ENCODE measurements around the gene KANK4.

Gene KANK4

DNA sequence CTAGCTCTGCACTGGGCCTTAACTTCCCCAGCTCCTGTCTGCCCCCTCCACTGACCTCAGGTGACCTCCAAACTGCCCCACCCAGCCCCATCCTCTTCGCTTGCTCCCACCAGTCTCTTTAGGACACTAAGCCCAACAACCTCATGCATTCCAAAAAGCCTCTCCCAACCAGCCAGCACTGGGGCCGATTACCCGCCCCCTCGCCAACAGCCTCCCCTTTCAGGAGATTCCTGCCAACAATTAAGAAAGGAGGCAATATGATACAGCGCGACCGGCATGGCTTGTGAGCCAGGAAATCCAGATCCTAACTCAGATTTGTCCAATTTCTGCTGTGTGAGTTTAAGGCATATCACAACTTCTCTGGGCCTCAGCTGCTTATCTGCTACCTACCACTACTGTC, 14.7 kb downstream of the KANK4 start:
- DNase-seq: no peak

DNA sequence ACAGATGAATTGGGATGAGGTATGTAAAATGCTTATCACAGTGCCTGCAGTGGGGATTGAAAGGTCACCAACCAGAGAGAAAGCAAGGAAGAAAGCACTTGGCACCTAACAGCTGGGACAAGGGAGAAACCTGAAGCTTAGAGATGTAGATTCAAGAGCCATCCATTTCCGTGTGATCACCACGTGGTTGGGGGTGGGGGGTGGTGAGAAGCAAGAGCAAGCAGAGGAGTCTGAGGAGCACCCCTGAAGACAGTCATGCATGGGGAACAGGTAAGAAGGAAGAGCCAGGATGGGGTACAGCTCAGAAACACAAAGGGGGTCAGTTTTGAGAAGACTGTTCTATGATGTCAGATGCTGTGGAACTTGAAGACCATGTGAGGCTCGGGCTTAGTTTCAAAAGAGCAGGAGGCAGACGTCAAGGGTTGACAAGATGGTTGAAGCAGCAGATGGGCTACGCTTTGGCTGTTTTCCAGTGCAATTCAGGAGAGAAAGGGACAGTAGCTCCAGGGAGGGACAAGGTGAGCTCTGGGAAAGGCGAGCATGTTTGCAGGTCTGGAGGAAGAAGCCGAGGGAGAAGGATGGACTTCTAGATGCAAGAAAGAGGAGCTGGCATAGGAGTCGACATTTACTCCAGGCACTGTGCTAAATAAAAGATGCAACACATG, 17.4 kb downstream of the KANK4 start:
- peak in 1 of 2 experiments; percentile 49 for DNase-seq

DNA sequence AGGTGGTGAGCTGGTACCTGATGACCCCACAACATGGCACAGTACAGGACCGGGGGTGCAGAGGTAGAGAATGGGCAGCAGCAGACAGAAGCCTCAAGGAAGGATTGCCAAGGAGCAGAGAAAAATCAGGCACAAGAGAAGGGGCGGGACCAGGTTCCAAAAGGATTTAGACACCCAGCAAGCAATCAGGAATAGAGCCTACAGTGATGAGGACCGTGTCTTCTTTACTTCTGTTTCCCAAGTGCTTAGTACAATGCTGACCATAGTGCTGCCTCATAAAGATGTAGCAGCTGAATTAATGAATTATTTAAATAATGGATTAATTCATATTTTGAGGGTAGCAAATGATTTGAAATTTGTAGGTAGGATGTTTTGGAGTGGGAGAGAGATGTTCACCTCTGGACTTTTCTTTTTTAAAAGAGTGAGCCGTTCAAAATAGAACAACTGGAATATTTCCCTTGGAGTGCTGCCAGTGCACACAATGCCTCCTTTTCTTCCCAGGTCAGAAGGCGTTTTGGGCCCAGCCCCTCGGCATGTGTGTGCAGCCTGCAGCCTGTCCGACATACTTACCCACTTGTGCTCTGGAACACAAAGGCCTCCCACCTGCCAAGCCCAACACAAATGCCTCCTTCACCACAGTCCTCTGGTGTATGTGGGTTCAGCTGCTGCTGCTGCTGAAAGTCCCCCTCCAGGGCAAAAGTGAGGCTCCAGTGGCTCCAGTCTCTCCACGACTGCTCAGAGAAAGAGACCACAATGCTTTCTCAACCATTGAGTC, 19.6 kb downstream of the KANK4 start:
- DNase-seq: no peak

DNA sequence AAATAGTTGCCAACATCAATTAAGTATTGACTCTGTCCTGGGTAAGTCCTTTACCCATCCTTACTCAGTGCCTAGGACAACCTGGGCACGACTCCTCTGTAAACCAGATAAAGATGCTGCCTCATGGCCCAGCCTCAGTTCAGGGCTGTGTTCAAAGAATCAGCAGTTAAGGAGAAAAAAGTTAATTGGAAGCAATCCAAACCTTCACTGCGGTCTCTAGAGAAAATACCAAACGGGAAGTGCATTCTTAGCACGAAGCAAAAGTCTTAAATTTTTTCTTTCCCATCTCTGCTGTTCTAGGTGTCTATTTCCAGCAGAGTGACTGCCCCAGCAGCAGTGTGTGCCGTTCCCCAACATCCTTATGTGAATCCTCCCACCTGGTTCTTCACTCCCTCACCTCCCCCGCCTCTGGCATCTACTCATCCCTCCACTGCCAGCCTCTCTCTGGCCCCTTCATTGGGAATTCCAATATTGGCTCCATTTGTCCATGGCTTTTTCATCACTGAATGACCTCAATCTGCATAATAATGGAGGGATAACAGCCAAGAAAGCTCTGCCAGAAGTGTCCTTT, 23.2 kb downstream of the KANK4 start:
- no peak for DNase-seq

DNA sequence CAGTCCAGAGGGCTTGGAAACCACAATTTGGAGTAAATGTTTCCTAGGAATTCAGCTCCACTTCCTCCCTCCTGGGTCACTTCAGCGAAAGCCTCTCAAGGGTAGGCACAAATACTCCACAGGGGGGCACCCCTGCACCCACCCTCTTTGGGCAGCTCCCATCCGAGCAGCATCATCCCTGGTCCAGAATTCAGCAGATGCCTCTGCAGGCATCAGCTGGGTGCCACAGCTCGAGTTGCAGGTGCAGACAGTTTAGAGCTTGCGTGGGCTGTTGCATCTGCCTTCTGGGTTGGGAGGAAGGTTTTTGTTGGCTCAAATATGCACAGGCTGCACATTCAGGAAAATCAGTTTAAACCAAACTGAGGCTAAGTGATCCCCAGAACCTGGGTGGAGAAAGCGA, 25.0 kb downstream of the KANK4 start:
- DNase-seq: no peak

DNA sequence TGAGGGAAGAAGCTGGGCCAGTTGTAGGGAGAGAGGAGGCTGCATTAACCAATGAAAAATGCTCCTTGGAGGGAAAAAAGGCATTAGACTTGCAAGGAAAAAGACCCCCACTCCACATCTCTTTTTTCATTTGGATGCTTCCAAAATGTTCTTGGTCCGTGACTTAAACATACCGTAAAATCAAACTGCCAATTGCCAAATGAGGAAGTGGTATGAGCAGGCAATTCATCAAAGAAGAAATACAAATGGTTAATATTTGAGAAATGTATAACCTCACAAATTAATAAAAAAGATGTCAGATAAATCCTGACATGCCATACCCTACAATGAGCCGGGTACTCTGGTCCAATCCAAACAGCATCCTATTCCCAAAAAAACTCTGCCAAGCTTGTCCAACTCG, 30.6 kb downstream of the KANK4 start:
- no peak for DNase-seq

DNA sequence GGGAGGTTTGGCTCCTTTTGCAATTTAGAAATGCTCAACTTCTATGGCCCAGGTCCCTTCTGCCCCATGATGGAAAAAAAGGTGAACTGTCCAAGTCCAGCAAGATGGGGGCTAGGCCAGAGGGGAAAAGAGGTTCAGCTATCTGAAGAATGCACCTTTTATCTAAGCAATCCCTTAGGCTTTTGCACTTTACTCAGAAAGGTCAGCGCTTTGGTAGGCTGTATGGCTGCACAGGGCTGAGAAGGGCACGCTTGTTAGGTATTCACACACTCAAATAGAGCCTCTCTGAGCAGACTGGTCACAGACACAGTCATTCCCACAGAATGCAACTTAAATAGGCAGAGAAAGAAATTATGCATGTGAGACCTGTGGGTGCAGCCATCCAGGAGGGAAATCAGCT, 31.0 kb downstream of the KANK4 start:
- no peak for DNase-seq

DNA sequence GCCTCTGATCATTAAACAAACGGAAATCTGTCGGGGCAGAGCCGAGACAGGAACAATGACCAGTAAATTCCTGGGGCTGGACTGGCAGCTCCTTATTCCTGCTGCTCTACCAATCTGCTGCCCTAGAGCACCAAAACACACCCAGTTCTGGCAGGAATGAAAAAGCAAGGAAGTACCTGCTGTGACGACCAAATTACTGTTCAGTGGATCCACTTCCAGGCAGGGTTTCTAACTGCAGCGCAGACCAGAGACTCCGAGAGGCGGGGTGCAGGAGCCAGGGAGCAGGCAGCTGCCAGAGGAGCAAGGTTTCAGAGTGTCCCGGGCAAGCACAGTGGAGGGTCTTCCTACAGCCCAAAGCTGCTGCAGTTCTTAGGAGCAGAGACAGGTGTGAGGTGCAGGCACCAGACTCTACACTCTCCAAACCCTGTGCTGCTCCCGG, 32.4 kb downstream of the KANK4 start:
- peak; percentile 19 to 49 for DNase-seq

DNA sequence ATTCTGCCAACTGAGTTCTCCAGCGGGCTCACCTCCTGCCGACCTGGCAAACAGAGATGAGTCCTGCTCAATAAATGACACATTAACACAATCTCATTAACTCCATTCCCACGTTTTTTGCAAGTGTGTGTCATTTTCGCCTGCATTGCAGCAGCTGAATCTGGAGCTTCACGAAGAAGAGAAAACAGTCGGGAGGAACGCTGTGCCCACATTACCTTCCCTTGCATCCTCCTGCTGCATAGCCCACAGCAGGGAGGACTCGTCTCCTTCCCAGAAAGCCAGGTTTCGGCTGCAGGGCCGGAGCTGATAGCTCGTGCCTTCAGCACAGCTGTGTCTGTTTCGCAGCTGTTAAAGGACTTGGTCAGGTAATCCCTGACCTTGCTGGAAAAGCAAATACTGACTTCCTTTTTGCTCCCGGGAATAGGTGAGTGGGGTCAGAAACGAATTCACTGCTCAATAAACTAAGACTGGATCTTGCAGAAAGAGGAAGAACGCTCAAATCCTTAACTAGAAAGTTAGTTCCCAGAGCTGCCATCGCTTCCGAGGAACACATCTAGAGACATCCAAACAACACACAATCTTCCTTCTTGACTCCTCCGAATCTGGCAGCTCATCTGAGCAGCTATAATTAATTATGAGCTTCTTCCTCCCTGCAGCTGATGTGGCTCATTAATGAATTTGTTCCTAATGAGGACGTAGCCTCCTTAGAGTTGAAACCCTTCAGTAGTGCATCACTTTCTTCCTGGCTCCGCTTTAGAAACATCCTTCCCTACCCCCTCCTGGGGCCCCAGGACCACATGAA, 33.0 kb downstream of the KANK4 start:
- DNase-seq: no peak

DNA sequence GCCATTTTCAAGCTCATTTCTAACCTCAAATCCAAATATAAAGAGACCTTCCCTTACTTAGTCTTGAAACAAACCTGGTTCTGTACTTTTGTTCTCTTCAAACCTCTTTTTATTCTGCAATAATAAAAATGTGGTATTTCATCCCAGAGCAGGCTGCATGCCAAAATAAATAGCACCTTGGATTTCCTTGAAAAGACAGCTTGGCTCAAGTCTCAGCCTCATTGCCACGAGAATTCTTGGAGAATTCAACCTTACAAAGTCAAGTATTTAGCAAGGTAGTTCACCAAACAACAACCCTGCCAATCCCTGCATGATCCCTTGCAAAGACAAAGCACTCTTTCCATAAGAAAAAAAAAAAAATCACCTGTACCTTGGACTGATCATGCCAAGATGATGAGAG, 33.8 kb downstream of the KANK4 start:
- DNase-seq: no peak

DNA sequence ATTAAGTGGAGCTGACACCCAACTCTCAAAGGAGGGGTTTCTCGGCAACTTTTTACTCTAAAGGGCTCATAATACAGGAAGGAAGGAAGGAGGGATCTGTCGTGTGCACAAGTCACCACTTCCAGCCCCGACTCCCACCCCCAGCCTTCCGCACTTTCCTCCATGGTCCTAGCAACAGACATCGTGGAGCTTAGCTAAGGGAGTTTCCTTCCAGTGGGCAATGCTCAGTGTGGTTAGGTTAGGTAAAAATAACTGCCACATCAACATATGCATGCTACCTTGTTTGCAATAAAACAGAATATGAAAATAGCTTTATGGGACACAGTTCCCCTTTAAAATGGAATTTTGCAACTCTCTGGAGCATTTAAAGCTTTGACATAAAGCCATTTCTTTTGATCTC, 35.2 kb downstream of the KANK4 start:
- DNase-seq: no peak

DNA sequence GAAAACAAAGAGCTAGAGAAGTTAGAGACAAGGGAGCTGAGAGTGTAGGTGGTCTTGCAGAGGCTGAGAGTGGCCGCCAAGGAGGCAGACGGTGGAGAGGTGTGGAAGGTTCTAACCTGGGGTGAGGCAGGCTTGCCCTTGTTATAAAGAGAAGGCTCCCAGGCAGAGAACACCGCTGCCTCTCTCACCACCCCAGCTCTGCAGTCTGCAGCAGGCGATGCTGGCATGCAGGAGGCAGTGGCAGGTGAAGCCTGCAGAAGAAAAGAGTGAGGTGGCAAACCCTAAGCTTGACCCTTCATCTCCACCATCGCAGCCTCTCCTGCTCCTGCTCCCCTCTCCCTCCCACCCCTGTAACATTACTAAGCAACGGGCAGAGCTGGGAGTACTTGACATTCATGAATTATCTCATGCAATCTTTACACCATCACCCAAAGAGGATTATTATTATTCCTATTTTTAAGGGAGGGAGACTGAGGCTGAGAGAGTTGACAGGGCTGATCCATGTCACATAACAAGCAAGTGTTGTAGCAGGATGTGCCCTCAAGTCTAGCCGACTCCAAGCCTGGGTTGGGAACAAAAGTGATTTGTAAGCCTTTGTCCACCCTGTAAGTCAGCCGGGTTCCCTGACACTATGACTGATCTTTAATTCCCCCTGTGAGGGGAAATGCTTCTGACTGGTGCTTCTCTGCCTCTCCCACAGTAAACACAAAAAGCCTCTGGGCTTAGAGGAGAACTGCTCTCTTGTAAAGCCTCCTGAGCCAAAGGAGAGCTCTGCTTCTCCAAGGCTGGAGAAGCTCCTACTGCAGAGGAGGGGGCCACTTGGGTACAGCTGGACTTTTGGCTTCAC, 36.1 kb downstream of the KANK4 start:
- no peak for DNase-seq

DNA sequence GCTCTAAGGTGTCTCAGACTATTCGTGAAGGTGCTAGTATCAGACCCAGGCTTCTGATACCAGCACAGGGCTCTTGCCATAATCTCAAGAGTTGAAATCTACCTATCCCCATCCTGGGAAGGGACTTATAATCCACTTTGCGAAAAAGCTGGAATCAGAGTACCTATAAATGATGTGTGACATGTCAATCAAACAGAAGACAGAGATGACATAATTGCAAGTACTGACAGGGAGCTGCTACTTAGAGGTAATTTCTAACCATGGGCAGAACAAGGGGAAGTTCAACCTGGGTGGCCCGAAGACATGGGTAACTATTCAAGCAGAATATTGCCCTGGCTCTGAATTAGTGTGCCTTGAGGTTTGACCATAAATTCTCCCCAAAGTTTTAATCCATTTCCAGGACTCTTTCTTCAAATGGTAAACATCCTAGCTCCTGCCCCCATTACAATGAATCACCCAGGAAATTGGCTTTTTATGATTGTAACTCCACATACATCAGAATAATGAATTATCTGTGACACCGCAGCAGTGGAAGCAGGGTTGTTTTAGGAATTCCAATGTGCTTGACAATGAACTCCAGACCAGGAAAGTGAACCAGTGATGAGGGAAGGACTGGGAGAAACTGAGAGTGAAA, 37.2 kb downstream of the KANK4 start:
- no peak for DNase-seq

DNA sequence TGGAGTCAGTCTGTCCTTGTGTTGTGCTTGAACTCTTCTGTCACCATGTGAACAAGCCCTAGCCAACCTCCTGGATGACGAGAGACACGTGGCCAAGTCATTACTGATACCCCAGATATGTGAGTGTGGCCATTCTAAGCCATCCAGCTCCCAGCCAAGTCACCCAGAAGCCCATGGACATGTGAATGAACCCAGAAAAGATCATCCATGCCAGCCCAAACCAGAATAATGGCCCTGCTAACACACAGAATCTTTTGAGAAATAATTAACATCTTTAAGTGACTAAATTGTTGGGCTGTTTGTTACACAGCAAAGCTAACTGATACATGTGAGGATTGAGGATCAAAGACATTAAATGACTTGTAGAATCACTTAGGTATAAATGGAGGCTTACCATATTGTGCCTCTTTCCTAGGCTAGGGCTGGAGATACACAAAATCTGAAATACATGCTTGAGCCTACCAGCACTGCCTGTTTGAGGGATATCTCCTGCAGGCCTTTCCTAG, 38.2 kb downstream of the KANK4 start:
- DNase-seq: no peak

DNA sequence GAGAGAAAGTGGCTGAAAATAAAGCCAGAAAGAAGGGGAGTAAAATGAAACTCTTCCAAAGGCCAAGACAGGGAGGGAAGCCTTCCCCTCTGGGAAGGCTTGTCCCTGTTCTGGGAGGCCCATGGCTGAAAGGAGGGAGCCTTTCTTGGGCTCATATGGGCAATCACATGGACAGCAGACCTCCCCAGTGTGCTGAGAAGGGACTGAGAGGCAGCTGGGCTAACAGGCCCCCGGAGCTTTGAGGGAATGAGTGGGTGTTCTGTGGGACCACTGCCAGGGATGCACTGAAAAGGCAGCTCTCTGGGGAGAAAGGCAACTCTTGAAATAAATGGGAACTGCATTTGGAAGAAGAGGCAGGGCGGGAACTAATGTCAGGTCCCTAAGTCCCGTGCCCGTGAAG, 39.1 kb downstream of the KANK4 start:
- DNase-seq: no peak

DNA sequence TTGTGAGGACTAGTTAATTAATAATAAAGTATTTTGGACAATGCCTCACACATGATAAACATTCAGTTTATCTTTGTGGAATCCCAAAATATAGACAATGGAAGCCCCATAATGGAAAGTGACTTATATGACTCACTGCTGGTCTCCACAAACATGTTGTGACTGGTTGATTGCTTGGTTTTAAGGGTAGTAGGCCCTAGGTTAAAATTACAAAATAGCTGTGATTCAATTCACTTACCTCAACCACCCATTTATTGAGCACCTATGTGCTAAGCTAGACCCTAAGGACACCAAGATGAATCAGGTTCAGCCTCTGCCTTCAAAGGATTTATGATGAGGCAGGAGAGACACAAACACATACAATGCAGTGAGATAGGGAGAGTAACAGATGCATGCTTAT, 42.4 kb downstream of the KANK4 start:
- no peak for DNase-seq

DNA sequence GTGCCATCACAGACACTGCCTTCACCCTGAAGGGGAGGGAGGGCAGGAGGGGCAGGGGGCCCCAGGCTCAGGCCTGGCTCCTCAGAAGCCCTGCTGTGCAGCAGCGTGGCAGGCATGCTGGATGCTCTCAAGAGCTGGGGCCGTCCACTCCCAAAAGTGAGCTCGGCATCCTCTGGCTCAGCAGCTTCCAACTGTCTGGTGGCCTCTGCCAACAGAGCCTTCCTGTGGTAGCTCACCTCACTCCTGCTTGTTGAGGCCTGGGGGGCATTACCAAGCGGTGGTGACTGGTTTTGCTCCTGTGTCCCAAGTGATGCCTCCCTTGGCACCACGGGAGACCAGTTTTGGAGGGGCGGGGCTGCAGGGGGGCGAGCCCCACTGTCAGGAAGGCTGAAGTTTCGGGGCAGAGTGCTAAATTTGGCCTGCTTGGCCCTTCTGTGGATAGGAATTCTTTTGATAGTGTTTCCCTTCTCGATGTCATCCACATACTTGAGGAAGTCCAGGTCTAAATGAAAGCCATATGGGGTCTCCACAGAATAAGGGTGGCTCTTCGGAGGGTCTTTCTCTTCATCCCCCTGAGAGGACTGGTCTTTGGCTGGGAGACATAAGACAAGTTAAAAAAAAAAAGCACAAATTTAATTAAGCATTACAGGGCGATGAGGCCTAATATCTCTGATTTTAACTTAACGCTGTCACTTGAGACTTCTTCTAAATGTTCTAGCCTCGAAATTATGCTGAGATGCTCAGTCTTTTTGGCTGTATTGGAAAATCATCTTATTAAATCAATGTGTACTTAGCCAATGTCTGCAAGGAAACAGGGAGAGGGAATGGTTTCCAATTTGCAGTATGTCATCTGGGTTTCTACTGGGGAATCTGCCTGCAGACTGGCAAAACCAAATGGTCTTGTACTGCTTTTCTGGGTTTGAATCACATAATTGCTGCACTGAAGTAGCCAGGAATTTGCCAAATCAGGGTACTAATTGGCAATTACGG, 44.4 kb downstream of the KANK4 start:
- no peak for DNase-seq

DNA sequence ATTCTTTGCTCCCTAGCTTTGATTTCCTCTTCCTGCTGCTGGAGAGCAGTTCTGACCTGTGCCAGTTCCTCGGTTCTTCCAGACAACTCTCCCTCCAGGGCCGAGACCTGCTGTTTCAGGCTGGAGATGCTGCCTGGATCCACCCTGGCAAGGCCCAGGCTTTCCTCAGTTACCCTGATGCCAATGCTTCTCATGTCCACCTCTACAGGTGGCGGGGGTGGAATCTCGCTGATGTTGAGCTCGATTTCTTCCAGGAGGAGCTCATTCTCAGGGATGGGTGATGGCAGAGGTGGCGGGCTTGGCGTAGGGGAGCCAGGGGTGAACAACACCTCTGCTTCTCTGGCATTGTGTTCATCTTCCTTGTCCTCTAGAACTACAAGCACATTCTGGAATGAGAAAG, 45.3 kb downstream of the KANK4 start:
- no peak for DNase-seq

DNA sequence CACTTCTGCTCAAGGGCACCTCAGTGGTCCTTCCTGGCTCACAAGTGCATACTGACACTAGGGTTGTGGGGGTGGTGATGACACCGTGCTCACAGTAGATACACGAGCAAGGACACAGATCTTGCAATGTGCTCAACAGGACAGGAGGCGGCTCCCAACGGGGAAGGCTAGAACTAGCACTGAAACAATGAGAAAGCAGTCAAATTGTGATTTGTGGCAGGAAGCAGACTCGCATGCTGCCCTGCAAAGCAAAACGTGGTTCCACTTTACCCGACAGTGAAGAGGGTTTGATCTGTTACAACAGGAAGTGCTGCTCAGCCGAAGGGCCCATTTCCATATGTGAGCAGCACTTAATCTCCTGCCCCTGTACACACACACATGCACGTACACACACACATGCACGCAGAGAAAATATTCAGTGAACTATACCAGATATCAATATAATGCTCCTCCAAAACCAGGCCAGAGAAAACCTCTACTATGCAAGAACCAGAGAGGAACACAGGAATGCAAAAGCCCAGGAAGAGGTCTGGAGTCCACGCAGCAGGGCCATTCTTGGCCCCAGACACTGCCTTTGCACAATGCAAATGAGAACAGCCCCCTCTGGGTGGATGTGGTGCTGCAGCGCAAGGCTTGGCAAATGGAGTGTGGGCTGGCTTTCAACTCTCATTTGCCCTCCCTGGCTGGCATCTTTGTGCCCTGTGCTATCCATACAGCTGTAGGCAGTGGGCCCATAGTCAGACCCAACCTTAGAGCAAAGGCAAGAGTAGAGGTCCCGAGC, 47.1 kb downstream of the KANK4 start:
- no peak for DNase-seq

DNA sequence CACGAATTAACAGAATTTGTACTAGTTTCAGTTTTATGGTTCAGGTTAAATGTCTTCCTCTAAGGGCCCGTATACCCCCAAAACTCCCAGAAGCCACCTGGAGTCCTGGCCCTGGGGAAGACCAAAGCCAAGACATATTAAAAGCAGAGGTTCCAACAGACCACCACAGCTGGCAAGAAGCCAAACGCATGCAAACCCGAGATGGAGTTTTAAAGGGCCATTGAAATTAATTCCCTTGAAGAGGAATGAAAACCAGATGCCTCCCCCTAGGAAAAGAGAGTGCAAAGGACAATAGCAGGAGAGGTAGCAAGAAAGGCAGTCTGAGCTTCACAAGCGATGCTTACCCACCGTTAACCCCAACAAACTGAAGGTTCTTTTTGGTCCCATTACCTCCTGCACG, 48.1 kb downstream of the KANK4 start:
- no peak for DNase-seq

Measured in cerebellar nuclear complex (tissue), 1 donor.